NT2/D1 (cell line): ENCODE data around the gene ZFPL1.

Experiments used
- SUZ12 ChIP-seq: IDR thresholded peaks from 2 replicates; pipeline ENCODE4 v1.6.1; 2011; ENCODE audit not compliant: insufficient read length, insufficient read depth; ENCODE audit errors: extremely low read depth
- YY1 ChIP-seq: IDR thresholded peaks from 2 replicates; pipeline ENCODE4 v1.6.1; 2011; ENCODE audit not compliant: insufficient read length, insufficient read depth
- ZNF274 ChIP-seq: IDR thresholded peaks from 2 replicates; pipeline ENCODE4 v1.6.1; 2011; ENCODE audit warnings: mild to moderate bottlenecking, low read depth, low read length

DNA sequence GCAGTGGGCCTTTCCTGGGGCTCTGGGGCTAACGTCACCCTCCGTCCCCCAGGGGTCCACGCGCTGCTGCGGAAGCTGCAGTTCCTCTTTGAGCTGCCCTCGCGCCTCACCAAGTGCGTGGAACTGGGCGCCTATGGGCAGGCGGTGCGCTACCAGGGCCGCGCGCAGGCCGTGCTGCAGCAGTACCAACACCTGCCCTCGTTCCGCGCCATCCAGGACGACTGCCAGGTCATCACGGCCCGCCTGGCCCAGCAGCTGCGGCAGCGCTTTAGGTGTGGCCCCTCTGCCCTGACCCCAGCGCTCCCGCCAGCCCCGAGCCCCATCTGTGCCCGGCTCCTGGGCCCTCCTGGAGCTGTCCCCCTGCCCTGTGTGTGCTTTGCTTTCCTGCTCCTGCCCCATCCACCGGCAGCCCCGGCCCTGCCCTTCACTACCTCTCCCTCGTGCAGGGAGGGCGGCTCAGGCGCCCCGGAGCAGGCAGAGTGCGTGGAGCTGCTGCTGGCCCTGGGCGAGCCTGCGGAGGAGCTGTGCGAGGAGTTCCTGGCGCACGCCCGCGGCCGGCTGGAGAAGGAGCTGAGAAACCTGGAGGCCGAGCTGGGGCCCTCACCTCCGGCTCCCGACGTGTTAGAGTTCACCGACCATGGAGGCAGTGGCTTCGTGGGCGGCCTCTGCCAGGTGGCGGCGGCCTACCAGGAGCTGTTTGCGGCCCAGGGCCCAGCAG lies 23.9 kb downstream of the ZFPL1 start:
- TF ChIP-seq ZNF274 (no peak), SUZ12 (no peak), YY1 (no peak)
